GM21528 (cell line): ENCODE measurements around the gene SAYSD1.

ENCODE experiments used
- ATAC-seq: cut with Tn5 transposase; IDR thresholded peaks from one replicate; pipeline ENCODE4 v1.9.1; 2021; ENCODE audit warnings: mild to moderate bottlenecking, moderate library complexity; ENCODE audit not compliant: unreplicated experiment, low FRiP score

The SAYSD1 gene

DNA sequence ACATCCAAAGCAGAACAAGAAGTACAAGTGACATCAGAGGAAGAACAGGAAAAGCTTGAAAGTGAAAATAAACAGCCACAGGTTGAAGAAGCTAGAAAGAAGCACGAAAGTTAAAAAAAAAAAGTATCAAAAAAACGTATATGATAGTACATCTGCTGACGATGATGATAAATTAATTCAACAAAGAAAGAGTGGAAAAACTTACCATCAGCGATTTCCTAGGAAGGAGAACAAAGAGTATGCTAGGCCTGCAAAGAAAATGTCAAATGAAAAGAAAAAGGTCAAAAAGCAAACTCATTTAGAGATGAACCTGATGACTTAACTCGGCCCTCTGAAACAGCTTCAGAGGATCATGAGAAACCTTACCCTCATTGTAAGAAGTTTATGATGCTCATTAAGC is 3.7 kb downstream of the SAYSD1 start:
- ATAC-seq, result no peak

DNA sequence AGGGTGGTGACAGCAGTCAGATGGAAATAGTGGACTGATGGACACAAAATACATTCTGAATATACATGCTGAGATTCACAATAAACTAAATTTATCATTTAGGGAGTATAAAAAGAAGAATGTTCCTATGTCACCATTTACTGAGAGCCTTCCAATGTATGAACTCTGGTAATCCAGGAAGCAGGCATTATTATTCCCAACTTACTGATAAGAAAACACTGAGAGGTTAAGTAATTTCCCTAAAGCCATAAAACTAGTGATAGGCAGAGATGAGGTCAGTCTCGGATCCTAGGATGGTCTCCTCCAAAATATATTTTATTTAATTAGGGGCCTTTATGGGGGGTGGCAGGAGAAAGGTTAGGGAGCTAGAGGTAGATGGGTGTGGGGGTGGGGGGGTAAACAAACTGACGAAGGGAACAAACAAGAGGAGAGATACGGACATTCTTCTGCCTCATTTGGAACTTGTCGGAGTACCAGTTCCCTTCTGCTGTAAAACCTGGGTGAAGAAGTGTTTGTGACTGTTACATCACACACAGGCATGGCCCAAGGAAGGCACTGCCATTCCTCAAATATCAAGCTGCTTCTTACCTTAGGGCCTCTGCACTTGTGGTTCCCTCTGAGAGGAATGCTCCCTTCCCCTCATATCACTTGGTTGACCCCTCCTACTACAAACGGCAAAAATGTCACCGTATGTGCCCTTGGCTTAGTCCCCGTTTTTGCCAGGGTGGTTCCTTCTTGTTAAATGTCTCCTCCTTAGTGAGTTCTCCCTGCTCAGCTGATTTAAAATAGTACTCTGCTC is 6.7 kb downstream of the SAYSD1 start:
- no peak for ATAC-seq

DNA sequence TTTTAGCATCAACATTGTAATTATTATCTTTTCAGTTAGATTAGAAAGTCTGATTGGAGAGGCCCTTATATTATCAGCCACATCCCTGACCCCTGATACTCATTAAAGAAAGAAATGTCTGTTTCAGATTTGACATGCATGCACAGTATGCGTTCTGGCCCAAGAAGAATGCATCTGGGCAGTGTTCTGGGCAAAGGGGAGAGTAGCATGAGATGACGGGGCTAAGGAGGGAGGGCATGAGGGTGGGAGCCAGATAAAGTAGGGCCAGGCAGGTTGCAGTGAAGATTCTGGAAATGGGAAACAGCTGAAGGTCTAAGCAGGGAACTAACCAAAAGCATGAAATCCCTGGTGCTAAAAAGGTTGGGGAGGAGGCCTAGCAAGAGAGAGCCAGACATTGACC is 7.3 kb downstream of the SAYSD1 start:
- no peak for ATAC-seq

DNA sequence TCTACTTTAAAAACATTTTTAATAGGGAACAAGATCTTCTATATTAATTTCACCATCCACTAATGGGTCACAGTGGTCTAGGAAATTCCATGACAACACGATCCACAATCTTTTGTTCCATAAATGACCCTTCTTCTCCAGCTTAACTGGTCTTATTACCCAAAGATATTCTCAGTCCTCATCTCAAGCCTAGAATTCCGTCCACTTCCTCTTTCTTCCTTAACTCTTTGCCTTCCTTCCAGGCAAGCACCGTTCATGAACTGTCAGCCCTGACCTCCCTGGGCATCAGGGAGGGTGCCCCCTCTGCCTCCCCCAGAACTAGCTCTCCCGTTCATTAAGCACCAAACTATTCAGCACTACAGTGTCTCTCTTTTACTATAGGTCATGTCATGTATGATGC is 8.0 kb downstream of the SAYSD1 start:
- no peak for ATAC-seq

DNA sequence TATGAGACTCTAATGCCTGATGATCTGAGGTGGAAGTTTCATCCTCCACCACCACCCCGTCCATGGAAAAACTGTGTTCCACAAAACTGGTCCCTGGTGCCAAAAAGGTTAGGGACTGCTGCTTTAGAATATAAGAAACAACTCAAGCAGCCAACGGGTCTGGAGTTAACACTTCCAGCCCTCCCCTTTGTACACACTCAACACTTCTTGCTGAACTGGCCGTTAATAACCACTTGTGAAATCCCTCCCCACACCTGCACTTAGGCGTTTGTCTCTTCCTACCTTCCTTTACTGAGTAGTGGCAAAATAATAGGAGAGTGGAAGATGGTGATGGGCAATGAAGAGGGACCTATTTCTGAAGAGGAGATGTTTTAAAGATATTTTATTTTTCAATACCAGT is 10.5 kb downstream of the SAYSD1 start:
- ATAC-seq, result no peak

DNA sequence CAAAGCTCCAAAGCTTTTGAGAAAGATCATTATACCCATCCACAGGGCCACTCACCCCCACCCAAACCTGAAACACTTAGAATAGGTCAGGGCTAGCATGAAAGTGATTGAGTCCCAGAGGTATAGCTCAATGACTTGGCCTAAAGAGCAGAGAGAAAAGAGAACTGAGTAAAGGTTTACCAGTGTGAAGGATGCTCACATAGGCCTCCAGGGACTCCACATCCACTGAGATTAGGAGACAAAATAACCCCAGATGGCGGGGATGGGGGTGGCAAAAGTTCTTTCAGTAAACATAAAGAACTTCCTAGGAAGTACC is 12.2 kb downstream of the SAYSD1 start:
- ATAC-seq, result no peak

DNA sequence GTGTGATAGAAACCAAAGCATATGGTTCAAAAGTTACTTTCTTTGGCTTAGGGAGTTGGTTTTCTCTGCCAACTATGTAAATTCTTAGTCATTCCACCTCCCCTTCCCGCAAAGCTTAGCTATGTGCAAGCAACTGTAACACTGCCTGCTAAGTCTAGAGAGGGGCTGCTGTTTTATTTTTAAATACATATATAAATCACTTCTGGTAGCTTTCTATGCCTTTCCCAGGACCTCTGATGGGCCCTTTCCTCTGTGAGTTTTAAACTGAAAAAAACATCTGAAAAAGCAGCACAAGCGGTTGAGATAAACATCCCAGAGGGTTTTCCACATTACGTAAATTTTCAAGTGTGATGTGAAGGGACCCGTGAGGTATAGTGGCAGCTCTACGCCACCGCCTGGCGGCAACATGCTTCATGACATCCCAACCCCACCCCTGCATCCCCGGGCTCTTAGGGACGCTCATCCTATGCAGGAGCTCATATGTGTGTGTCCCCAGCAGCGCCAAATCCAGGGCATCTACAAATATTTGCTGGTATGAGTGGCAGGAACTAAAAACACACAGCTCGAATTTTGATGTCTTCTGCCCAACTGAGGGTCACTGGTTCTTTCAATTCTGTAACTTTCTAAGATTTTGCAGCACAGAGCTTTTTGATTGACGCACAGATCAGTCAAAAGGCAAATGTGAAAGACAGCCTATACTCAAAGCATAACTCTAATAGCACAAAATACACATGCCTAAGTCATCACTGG is 12.7 kb downstream of the SAYSD1 start:
- no peak for ATAC-seq

DNA sequence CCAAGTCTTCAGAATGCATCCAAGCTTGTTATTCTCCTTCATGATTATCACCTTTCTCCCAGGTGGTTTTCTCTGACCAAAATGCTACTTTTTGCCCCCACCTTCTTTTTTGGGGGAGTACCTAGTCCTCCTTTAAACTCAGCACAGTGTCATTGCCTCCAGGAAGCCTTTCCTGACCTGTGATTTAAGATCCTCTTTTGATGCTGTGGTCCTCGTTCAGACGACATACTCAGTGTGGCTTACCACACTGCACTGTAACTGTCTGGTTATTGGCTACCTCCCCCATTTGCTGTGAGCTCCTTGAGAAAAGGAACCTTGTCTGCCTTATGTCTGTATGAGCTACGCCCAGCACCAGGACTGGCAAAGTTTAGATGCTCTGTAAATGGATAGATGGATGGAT is 14.6 kb downstream of the SAYSD1 start:
- ATAC-seq, result no peak

DNA sequence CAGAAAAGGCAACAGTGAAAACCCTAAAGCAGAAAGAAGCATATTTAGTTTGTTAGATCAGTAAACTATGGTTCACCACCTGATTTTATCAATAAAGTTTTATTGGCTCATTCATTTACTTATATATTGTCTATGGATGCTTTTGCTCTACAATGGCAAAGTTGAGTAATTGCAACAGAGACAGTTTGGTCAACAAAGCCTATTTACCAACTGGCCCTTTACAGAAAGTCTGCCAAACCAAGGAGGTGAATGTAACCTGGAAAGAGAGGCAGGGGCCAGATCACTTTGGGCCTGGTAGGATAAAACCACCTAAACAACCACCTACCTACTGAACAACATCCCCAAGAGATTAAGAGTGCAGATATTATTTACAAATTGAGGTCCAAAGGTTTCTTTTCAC is 19.4 kb downstream of the SAYSD1 start:
- ATAC-seq, result no peak

DNA sequence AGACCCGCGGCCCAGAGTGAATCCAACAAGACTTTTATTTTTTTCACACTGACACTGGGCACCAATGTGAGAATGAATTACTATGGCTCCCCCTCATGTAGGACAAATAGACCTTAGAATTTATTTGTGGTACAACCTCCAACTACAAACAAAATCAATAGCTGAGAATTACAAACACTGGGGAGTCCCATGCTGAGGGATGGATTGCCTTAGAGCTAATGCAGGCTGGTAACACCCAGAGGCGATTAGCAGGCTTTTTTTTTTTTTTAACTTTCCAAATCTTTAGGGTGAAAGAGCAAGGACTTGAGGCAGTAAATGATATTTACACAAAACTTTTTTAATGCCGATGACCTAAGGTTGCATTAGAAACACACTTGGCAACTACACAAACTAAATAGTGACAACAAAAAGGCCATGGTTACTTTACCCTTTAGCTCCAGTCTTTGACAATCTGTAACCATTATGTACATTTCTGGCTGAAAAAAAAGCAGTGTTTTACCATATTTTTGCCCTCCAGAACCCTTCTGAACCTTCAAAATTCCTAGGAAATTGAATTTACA is 21.8 kb downstream of the SAYSD1 start:
- ATAC-seq, result no peak

DNA sequence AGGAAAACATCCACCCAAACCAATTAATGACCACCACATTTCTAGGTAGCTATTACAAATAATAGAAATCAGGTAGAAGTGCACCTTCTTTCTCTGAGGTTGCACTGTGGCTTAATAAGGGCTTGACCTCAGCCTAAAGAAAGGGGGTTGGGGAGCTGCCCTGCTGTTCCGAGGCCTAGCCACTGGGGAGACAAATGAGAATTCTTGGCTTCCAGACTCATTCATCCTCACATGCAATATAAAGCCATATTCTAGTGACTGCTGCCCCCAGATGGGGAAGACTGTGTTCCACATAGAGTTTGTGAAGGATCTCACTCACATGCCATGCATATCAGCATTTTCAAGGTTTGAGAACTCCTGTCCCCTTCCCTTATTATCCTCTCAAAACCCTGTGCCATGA is 22.9 kb downstream of the SAYSD1 start:
- no peak for ATAC-seq

DNA sequence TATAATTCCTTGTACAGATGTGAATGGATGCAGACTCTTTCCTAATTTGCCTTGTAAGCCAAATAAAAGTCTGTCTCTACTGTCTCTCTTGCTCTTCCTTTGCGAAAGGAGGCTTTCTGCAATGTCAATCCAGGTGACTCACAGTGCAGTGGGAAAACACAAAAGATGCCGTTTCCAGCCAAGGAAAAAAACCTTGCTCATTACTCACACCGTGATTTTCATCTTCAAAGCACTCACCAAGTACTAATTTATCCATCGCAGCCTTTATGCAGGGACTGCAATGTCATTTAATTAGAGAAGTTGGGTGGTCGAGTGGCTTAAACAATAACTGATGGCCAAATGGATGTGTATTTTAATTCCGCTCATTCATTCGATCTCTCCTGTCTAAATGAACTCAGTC is 23.8 kb downstream of the SAYSD1 start:
- no peak for ATAC-seq

DNA sequence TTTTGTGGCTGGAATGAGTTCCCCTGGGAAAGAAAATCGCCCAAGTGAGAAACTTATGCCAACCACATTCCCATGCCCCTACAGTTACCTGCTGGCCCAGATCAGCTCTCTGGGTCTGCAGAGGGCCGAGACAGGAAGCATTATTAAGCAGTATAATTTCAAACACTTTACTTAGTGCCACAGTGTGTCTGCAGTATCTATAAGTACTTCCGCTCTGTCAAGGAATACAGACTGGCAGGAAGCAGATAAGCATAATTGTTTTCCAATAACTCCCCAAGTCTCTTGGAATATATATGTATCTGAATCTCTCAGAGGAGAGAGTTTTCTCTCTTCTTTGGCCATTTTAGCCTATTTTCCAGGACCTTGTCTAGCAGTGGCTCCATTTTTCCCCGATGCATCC is 24.9 kb downstream of the SAYSD1 start:
- no peak for ATAC-seq

DNA sequence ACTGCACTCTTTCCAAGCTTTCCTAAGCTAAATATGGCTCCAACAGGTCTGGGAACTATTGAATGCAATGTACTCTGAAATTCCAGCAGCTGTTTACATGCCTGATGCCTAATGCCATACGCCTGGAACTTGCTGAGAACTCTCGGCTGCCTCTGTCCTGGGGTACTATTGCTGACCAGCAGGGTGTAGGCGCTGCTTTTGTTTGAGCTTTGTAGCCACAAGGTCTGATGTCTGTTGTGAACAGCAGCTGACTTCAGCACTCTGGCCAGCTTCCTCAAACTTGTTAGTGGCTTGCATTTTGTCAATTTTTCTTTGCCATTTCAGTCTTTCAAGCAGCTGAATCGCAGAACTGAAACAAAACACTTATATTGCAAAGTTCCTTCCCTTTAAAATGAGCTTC is 26.7 kb downstream of the SAYSD1 start:
- no peak for ATAC-seq

DNA sequence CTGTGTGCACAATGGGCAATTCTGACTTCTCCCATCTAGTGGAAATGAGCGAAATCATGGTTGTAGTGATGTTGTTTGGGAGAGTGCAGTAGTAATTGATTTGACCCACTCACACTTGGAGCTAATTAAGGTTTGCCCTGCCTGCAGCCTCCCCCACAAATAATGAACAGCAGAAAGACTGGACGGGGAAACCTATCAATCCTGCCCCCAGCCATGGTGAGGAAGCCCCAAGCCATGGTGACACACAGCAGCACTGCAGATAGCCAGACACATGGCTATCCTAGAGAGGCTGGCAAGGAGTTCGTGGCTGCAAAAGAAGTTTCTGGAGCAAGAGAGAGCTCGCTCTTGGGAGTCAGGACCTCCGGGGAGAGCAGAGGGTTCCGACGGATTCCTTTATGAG is 27.8 kb downstream of the SAYSD1 start:
- no peak for ATAC-seq

DNA sequence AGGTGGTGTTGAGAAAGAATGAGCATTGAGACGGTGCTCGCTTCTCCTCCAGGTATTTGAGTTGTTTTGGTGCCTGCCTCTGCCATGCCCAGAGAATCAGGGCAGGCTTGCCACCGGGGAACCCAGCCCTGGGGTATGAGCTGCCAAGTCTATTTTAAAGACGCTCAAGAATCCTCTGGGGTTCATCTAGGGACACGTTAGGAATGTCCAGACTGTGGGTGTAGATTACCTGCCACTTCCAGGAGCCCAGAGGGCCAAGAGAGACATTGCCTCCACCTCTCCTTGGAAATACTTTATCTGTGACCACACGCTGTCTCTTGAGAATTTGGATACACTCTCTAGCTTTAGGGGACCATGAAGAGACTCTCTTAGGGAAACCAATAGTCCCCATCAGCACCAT is 28.3 kb downstream of the SAYSD1 start:
- ATAC-seq, result no peak

DNA sequence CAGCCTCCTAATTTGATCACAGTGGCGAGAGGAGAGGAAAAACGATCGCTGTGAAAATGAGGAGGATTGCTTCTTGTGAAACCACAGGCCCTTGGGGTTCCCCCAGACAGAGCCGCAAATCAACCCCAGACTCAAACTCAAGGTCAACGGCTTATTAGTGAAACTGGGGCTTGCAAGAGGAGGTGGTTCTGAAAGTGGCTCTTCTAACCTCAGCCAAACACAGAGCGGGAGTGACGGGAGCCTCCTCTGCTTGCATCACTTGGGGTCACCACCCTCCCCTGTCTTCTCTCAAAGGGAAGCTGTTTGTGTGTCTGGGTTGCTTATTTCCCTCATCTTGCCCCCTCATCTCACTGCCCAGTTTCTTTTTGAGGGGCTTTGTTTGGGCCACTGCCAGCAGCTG is 28.7 kb downstream of the SAYSD1 start:
- ATAC-seq, result no peak

DNA sequence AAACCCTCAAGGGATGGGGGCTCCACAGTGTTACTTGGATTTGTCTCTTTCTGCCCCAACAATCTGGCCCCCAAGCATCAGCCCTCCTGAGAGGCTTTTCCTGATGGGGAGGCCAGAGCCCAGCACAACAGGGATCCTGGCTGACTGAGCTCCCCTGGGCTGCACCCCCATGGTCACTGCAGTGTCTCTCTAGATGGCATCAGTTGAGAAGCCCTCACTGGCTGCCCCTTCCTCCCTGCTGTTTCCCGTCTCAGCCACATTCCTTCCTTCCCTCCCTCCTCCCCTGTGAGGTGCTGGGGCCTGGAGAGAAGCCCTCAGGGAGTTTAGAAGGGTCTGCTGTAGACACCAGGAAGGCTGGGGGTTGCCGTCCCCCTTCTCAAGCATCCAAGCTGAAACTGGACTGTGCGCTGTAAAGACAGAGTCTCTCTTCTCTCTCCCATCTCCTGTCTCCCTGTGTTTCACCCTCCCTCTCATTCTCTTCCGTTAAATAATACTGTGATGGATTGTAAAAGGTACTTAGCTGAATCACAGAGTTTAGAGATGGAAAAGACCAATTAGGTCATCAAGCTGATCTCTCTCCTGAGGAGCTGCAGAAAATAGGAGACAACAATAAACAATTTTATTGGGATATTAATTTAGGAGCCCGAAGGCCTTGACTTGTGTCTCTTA is 29.7 kb downstream of the SAYSD1 start:
- no peak for ATAC-seq

DNA sequence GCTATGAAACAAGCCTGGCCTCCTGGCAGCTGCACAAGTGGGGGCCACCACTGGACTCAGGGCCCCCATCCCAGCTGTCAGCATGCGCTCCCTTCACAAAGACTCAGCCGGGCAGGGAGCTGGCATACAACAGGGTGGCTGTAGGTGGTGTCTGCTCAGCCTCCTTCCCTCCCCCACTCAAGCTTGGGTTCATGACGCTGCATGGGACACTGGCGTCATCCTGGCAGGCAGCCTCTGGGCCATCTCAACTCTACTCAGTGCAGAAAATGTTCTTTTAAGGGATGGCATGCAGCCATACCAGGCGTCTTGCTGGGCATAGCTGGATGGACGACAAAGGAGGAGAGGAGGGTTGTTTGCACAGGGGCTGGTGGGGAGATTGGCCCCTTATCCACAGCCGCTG is 30.5 kb downstream of the SAYSD1 start:
- no peak for ATAC-seq

DNA sequence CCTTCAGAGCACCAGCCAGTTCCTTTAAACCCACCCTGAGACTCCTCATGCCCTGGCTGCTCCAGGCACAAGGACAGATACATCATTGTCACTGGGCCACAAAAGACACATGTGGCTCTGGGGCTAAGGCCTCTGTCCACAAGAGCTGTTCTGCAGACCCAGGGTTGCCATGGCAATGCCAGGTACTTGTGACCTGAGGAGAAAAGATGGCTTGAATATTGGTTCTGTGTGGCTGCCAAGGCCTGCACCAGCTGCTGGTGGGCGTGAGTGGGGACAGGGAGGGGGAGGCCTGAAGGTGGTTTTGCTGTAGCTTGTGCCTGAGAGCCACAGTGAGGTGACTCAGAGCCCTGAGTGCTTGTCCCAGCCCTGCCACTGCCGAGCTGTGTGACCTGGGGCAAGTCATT is 31.8 kb downstream of the SAYSD1 start:
- ATAC-seq, result no peak

DNA sequence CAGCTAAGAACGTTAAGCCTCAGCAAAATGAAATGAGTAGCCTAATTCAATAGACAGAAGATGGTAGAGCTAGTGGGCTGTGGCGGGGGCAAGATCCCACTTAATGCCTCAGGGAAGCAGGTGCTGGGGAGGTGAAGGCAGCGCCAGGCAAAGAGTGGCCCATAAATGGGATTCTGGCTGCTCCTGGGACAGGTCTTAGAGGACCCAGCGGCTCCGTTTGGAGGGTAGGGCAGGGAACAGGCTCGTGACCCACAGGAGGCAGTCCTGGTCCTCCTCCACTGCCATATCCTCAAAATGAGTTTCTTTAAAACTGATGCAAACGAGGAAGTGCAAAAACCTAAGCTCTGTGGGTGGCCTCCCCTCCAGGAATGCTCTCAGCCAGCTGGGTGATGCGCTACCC is 32.7 kb downstream of the SAYSD1 start:
- no peak for ATAC-seq
